Choroid plexus epithelial cell (primary cell): ENCODE data around the gene CABLES2.

Experiments
- DNase-seq: peaks from one replicate; pipeline ENCODE4 v3.0.0-alpha.2; 2010; ENCODE audit warnings: low read depth
- H3K4me3 ChIP-seq: 2 replicates; pipeline ENCODE4 v1.5.1; 2011; ENCODE audit warnings: low read depth, mild to moderate bottlenecking, control low read depth, low read length, moderate library complexity
- CTCF ChIP-seq: conservative IDR thresholded peaks from 2 replicates; pipeline ENCODE4 v1.5.1; 2011; ENCODE audit warnings: low read depth, mild to moderate bottlenecking, control low read depth, inconsistent platforms, low read length, moderate library complexity

CABLES2 gene

GRCh38 chr20:62357681-62358080 is 49.4 kb downstream of the CABLES2 start:
- no peak for TF ChIP-seq CTCF
- DNase-seq = no peak
- H3K4me3 ChIP-seq = no peak overlapping the region

GRCh38 chr20:62357187-62357667 is 49.9 kb downstream of the CABLES2 start:
- DNase-seq = peak; percentile 74
- H3K4me3 ChIP-seq = no peak overlapping the region
- TF ChIP-seq CTCF = no peak

GRCh38 chr20:62356589-62357186 is 50.4 kb downstream of the CABLES2 start:
- H3K4me3 ChIP-seq = no peak overlapping the region
- no peak for DNase-seq
- no peak for TF ChIP-seq CTCF

- TF ChIP-seq CTCF = no peak
- peak; percentile 69 for DNase-seq
- H3K4me3 ChIP-seq = no peak overlapping the region
Measured at GRCh38 chr20:62355878-62356588, 51.1 kb downstream of the CABLES2 start.

- H3K4me3 ChIP-seq = no peak overlapping the region
- DNase-seq = no peak
- TF ChIP-seq CTCF = no peak
Measured at GRCh38 chr20:62355516-62355877, 51.6 kb downstream of the CABLES2 start.

- no peak for DNase-seq
- H3K4me3 ChIP-seq = no peak overlapping the region
- no peak for TF ChIP-seq CTCF
Measured at GRCh38 chr20:62354811-62355341, 52.2 kb downstream of the CABLES2 start.
